PC-9 (cell line): ENCODE measurements around the gene BBX. TPM values are rescaled to one million over a fixed set of nuclear protein-coding genes. Genes with fewer than 3 reads are reported as not detected.
A peak's percentile ranks its signal among the peaks of the same experiment; 100 is the strongest.

Source experiments
- BruUV-seq: library from RNA; stranded (reverse); fragments of 400-500 nt; replicated peaks from 2 replicates; lab custom pipeline; 2021; lab: Mats Ljungman, UMichigan
- CTCF ChIA-PET: fragments of 300-600 bp; sonication (Branson Sonifier 250); formaldehyde crosslinking; loops from one replicate; lab custom pipeline; 2022; ENCODE audit warnings: antibody characterized with exemption; lab: Charles Lee
- POLR2A ChIA-PET: fragments of 300-600 bp; sonication (Branson Sonifier 250); formaldehyde crosslinking; loops from one replicate; lab custom pipeline; 2022; ENCODE audit warnings: antibody characterized with exemption; ENCODE audit not compliant: unreplicated experiment; lab: Charles Lee
- DNase-seq, 2 experiments: peaks; one replicate each; pipeline versions ENCODE4 v3.0.0 to v3.0.0-alpha.2; 2015 to 2022; ENCODE audit warnings: mixed read lengths in 1 of 2
- H2AFZ ChIP-seq: fragments of 200-600 bp; sonication (generic); 2 replicates; pipeline ENCODE4 v1.8.1; 2017; ENCODE audit warnings: antibody characterized with exemption
- H3F3A ChIP-seq: fragments of 200-600 bp; sonication (generic); 2 replicates; pipeline ENCODE4 v1.8.1; 2017; ENCODE audit warnings: antibody characterized with exemption, mild to moderate bottlenecking, low read depth; ENCODE audit not compliant: insufficient read depth
- H3K27ac ChIP-seq: fragments of 200-600 bp; sonication (generic); 2 replicates; pipeline ENCODE4 v1.6.1; 2016; ENCODE audit warnings: mixed run types
- H3K27me3 ChIP-seq: fragments of 200-600 bp; sonication (generic); 2 replicates; pipeline ENCODE4 v1.6.1; 2016; ENCODE audit warnings: low read depth, mixed run types; ENCODE audit not compliant: insufficient read depth
- H3K36me3 ChIP-seq: fragments of 200-600 bp; sonication (generic); 2 replicates; pipeline ENCODE4 v1.6.1; 2016; ENCODE audit warnings: low read depth, mixed run types
- H3K4me1 ChIP-seq: fragments of 200-600 bp; sonication (generic); replicated peaks from 2 replicates; pipeline ENCODE4 v1.6.1; 2016; ENCODE audit warnings: mixed run types; ENCODE audit not compliant: insufficient read depth
- H3K4me2 ChIP-seq: fragments of 200-600 bp; sonication (generic); 2 replicates; pipeline ENCODE4 v1.6.1; 2017; ENCODE audit warnings: mixed run types
- H3K4me3 ChIP-seq: fragments of 200-600 bp; sonication (generic); 2 replicates; pipeline ENCODE4 v1.6.1; 2016; ENCODE audit warnings: mixed run types
- H3K79me2 ChIP-seq: fragments of 200-600 bp; sonication (generic); 2 replicates; pipeline ENCODE4 v1.6.1; 2017; ENCODE audit warnings: low read depth, mixed run types
- H3K9me2 ChIP-seq: fragments of 200-600 bp; sonication (generic); 2 replicates; pipeline ENCODE4 v1.8.1; 2017; ENCODE audit warnings: mild to moderate bottlenecking; ENCODE audit not compliant: insufficient read depth
- H3K9me3 ChIP-seq: fragments of 200-600 bp; sonication (generic); 2 replicates; pipeline ENCODE4 v1.8.1; 2016; ENCODE audit warnings: low read depth; ENCODE audit not compliant: insufficient read depth
- H4K20me1 ChIP-seq: fragments of 200-600 bp; sonication (generic); 2 replicates; pipeline ENCODE4 v1.8.1; 2017; ENCODE audit not compliant: insufficient read depth
- CTCF ChIP-seq: fragments of 200-600 bp; sonication (generic); conservative IDR thresholded peaks from 2 replicates; pipeline ENCODE4 v1.6.1; 2017; ENCODE audit warnings: mixed run types, antibody characterized with exemption, mild to moderate bottlenecking, moderate library complexity
- EZH2 ChIP-seq: fragments of 200-600 bp; sonication (generic); IDR thresholded peaks from 2 replicates; pipeline ENCODE4 v1.8.0; 2017; ENCODE audit warnings: antibody characterized with exemption, low read depth
- intact Hi-C: fragments of 100-400 bp; cut with micrococcal nuclease; formaldehyde crosslinking; loops from one replicate; pipeline ENCODE4 v1.10.0; 2022; ENCODE audit not compliant: unreplicated experiment
- total RNA-seq: library from RNA; stranded (reverse); gene quantifications from 2 replicates; pipeline ENCODE4 v1.2.3, GENCODE V29; 2021

BBX gene
- total RNA-seq, 1 experiment from 2014 or later = 91.7 TPM

GRCh38 chr3:107791027-107791426 is 268.3 kb downstream of the BBX start:
- Histone ChIP-seq H3K4me3 (no peak overlapping the region), H2AFZ (no peak overlapping the region), H3K36me3 (no peaks in the 10 kb centered on the region; the same call in 1 of the 2 replicates), H3K9me2 (no peaks in the 10 kb centered on the region), H3K4me1 (peaks cover 4% of the 10 kb centered on the region; the same call in 1 of the 2 replicates), H3K4me2 (no peak overlapping the region), H3K79me2 (no peaks in the 10 kb centered on the region), H4K20me1 (no peaks in the 10 kb centered on the region; the same call in 1 of the 2 replicates), H3F3A (no peaks in the 10 kb centered on the region; the same call in 1 of the 2 replicates), H3K27me3 (no peaks in the 10 kb centered on the region), H3K27ac (no peak overlapping the region), H3K9me3 (no peaks in the 10 kb centered on the region)
- no peak for DNase-seq
- ChIA-PET CTCF (no interaction called here), POLR2A (no interaction called here)
- intact Hi-C loops = loop anchor here (10.0 kb wide), 1 partner anchor 684 kb away; no protein-coding TSS in a partner anchor
- no peak for TF ChIP-seq CTCF
- TF ChIP-seq EZH2 = no peak
- no TSS peak for BruUV-seq

- intact Hi-C loops = loop anchor here (10.0 kb wide), 1 partner anchor 683 kb away; no protein-coding TSS in a partner anchor
- no peaks in the 10 kb centered on the region for H3K27me3 ChIP-seq
- no peaks in the 10 kb centered on the region; the same call in 1 of the 2 replicates for H3K36me3 ChIP-seq
- peaks cover 3% of the 10 kb centered on the region; the same call in 1 of the 2 replicates for H3F3A ChIP-seq
- POLR2A ChIA-PET = no interaction called here
- no peak overlapping the region for H3K4me2 ChIP-seq
- H3K27ac ChIP-seq = no peak overlapping the region
- H3K9me2 ChIP-seq = no peaks in the 10 kb centered on the region
- DNase-seq = no peak
- H2AFZ ChIP-seq = no peak overlapping the region
- CTCF ChIA-PET = no interaction called here
- TF ChIP-seq CTCF (no peak), EZH2 (no peak)
- H3K4me3 ChIP-seq = no peak overlapping the region
- H4K20me1 ChIP-seq = no peaks in the 10 kb centered on the region; the same call in 1 of the 2 replicates
- H3K9me3 ChIP-seq = no peaks in the 10 kb centered on the region
- no TSS peak for BruUV-seq
- H3K4me1 ChIP-seq = peaks cover 8% of the 10 kb centered on the region
- H3K79me2 ChIP-seq = no peaks in the 10 kb centered on the region
Measured at GRCh38 chr3:107791450-107791849, 268.7 kb downstream of the BBX start.

GRCh38 chr3:107794664-107795443 is 272.1 kb downstream of the BBX start:
- Histone ChIP-seq H3K27me3 (no peaks in the 10 kb centered on the region), H3K9me2 (no peaks in the 10 kb centered on the region), H3F3A (peaks cover 6% of the 10 kb centered on the region; the same call in 1 of the 2 replicates), H3K4me2 (no peak overlapping the region), H3K36me3 (peaks cover 14% of the 10 kb centered on the region), H4K20me1 (no peaks in the 10 kb centered on the region; the same call in 1 of the 2 replicates), H3K9me3 (no peaks in the 10 kb centered on the region), H3K4me3 (no peak overlapping the region), H3K79me2 (no peaks in the 10 kb centered on the region), H3K4me1 (peaks cover 27% of the 10 kb centered on the region), H2AFZ (no peak overlapping the region), H3K27ac (no peak overlapping the region)
- no TSS peak for BruUV-seq
- no peak for DNase-seq
- peak; percentile 55; the same call in 1 of the 2 replicates for TF ChIP-seq CTCF
- no peak for TF ChIP-seq EZH2
- intact Hi-C loops = loop anchor here (10.0 kb wide), 1 partner anchor 680 kb away; no protein-coding TSS in a partner anchor
- ChIA-PET POLR2A (no interaction called here), CTCF (interaction anchor here (0.6 to 0.8 kb wide), 3 partner anchors 13 to 365 kb away, joined by 3 to 6 read pairs (median 4); no protein-coding TSS in a partner anchor)
